ENCODE results near the gene KRTAP5-10. TPM values are rescaled to one million over a fixed set of nuclear protein-coding genes. Genes with fewer than 3 reads are reported as not detected.
"Not testable (repeated sequence)": the region's sequence is repeated elsewhere in the genome, so short reads cannot be mapped to it uniquely, and the experiment has no call there.

Gene KRTAP5-10
- total RNA-seq, 1 donor from 2014 or later, result not detected

- peaks cover 6 to 17% (median 9%) of the 10 kb centered on the region in 3 donors for H3K27me3 ChIP-seq (ENCODE audit: control insufficient read depth in 3 of 3, insufficient read depth in 3 of 3, low read length in 3 of 3)
- not testable (repeated sequence) for H3K9ac ChIP-seq (ENCODE audit: low read depth in 1 of 3, low read length in 3 of 3); H3K9me3 ChIP-seq (ENCODE audit: control insufficient read depth in 3 of 3, low read length in 3 of 3); H3K27ac ChIP-seq (ENCODE audit: low read depth, low read length); H3K4me1 ChIP-seq (ENCODE audit: control insufficient read depth in 3 of 3, insufficient read depth in 3 of 3, low read length in 3 of 3); H3K4me3 ChIP-seq (ENCODE audit: low read length in 3 of 3); H3K36me3 ChIP-seq (ENCODE audit: control insufficient read depth in 3 of 3, insufficient read depth in 3 of 3, low read length in 3 of 3)
These were observed 42.3 kb downstream of the KRTAP5-10 start for GRCh38 chr11:71607520-71608216.

- H3K27me3 ChIP-seq (ENCODE audit: control insufficient read depth in 3 of 3, insufficient read depth in 3 of 3, low read length in 3 of 3), result peaks cover 6 to 15% (median 12%) of the 10 kb centered on the region in 3 donors
- H3K4me3 ChIP-seq (ENCODE audit: low read length in 3 of 3); H3K9ac ChIP-seq (ENCODE audit: low read depth in 1 of 3, low read length in 3 of 3); H3K27ac ChIP-seq (ENCODE audit: low read depth, low read length); H3K9me3 ChIP-seq (ENCODE audit: control insufficient read depth in 3 of 3, low read length in 3 of 3); H3K36me3 ChIP-seq (ENCODE audit: control insufficient read depth in 3 of 3, insufficient read depth in 3 of 3, low read length in 3 of 3); H3K4me1 ChIP-seq (ENCODE audit: control insufficient read depth in 3 of 3, insufficient read depth in 3 of 3, low read length in 3 of 3): not testable (repeated sequence)
These were observed 42.9 kb downstream of the KRTAP5-10 start for GRCh38 chr11:71608272-71608671.

- peaks cover 6 to 18% (median 15%) of the 10 kb centered on the region in 3 donors for H3K27me3 ChIP-seq (ENCODE audit: control insufficient read depth in 3 of 3, insufficient read depth in 3 of 3, low read length in 3 of 3)
- not testable (repeated sequence) for H3K4me1 ChIP-seq (ENCODE audit: control insufficient read depth in 3 of 3, insufficient read depth in 3 of 3, low read length in 3 of 3); H3K27ac ChIP-seq (ENCODE audit: low read depth, low read length); H3K9ac ChIP-seq (ENCODE audit: low read depth in 1 of 3, low read length in 3 of 3); H3K9me3 ChIP-seq (ENCODE audit: control insufficient read depth in 3 of 3, low read length in 3 of 3); H3K4me3 ChIP-seq (ENCODE audit: low read length in 3 of 3); H3K36me3 ChIP-seq (ENCODE audit: control insufficient read depth in 3 of 3, insufficient read depth in 3 of 3, low read length in 3 of 3)
These were observed 46.0 kb downstream of the KRTAP5-10 start for GRCh38 chr11:71611218-71611910.

- not testable (repeated sequence) for H3K4me1 ChIP-seq (ENCODE audit: control insufficient read depth in 3 of 3, insufficient read depth in 3 of 3, low read length in 3 of 3); H3K27ac ChIP-seq (ENCODE audit: low read depth, low read length); H3K9me3 ChIP-seq (ENCODE audit: control insufficient read depth in 3 of 3, low read length in 3 of 3); H3K4me3 ChIP-seq (ENCODE audit: low read length in 3 of 3); H3K27me3 ChIP-seq (ENCODE audit: control insufficient read depth in 3 of 3, insufficient read depth in 3 of 3, low read length in 3 of 3); H3K9ac ChIP-seq (ENCODE audit: low read depth in 1 of 3, low read length in 3 of 3); H3K36me3 ChIP-seq (ENCODE audit: control insufficient read depth in 3 of 3, insufficient read depth in 3 of 3, low read length in 3 of 3)
These were observed 48.6 kb downstream of the KRTAP5-10 start for GRCh38 chr11:71613931-71614330.

GRCh38 chr11:71614366-71614917, 49.1 kb downstream of the KRTAP5-10 start:
- not testable (repeated sequence) for H3K4me3 ChIP-seq (ENCODE audit: low read length in 3 of 3); H3K27ac ChIP-seq (ENCODE audit: low read depth, low read length); H3K9me3 ChIP-seq (ENCODE audit: control insufficient read depth in 3 of 3, low read length in 3 of 3); H3K27me3 ChIP-seq (ENCODE audit: control insufficient read depth in 3 of 3, insufficient read depth in 3 of 3, low read length in 3 of 3); H3K36me3 ChIP-seq (ENCODE audit: control insufficient read depth in 3 of 3, insufficient read depth in 3 of 3, low read length in 3 of 3); H3K4me1 ChIP-seq (ENCODE audit: control insufficient read depth in 3 of 3, insufficient read depth in 3 of 3, low read length in 3 of 3); H3K9ac ChIP-seq (ENCODE audit: low read depth in 1 of 3, low read length in 3 of 3)

- not testable (repeated sequence) for H3K36me3 ChIP-seq (ENCODE audit: control insufficient read depth in 3 of 3, insufficient read depth in 3 of 3, low read length in 3 of 3); H3K9ac ChIP-seq (ENCODE audit: low read depth in 1 of 3, low read length in 3 of 3); H3K27me3 ChIP-seq (ENCODE audit: control insufficient read depth in 3 of 3, insufficient read depth in 3 of 3, low read length in 3 of 3); H3K4me1 ChIP-seq (ENCODE audit: control insufficient read depth in 3 of 3, insufficient read depth in 3 of 3, low read length in 3 of 3); H3K9me3 ChIP-seq (ENCODE audit: control insufficient read depth in 3 of 3, low read length in 3 of 3); H3K4me3 ChIP-seq (ENCODE audit: low read length in 3 of 3); H3K27ac ChIP-seq (ENCODE audit: low read depth, low read length)
These were observed 49.6 kb downstream of the KRTAP5-10 start for GRCh38 chr11:71615003-71615402.

Small RNAs within 50 kb of the gene (small RNA-seq; reads per million reads assigned to genes)
- gene AP000867.1, result not detected
- not detected for gene KRTAP5-14P

Other genes starting within 250 kb of the KRTAP5-10 start
- gene DHCR7, start 117.2 kb upstream of the KRTAP5-10 start, total RNA-seq, result 9.9 TPM
- 27.7 TPM for gene NADSYN1, start 112.4 kb upstream of the KRTAP5-10 start, total RNA-seq
- not detected for gene KRTAP5-7, start 38.3 kb upstream of the KRTAP5-10 start, total RNA-seq
- gene KRTAP5-8, start 27.5 kb upstream of the KRTAP5-10 start, total RNA-seq, result not detected
- gene KRTAP5-9, start 17.1 kb upstream of the KRTAP5-10 start, total RNA-seq, result not detected
- not detected for gene KRTAP5-11, start 17.3 kb downstream of the KRTAP5-10 start, total RNA-seq

Measured in skeletal muscle tissue (tissue), 5 donors.